GM12878 (cell line): ENCODE results near the gene MGP. TPM values are rescaled to one million over a fixed set of nuclear protein-coding genes. Genes with fewer than 3 reads are reported as not detected.

ENCODE experiments used
- ATAC-seq: fragments of 200-7000 bp; cut with Tn5 transposase; 3 replicates; pipeline ENCODE4 v1.9.1; 2020; ENCODE audit warnings: mild to moderate bottlenecking, moderate library complexity
- BruUV-seq: library from RNA; stranded (reverse); fragments of 400-500 nt; replicated peaks from 2 replicates; lab custom pipeline; 2021; lab: Mats Ljungman, UMichigan
- CTCF ChIA-PET: fragments of 300-600 bp; sonication (Branson Sonifier 250); formaldehyde crosslinking; extraction: SDS; loops from one replicate; lab custom pipeline; 2021; ENCODE audit warnings: inconsistent platforms; lab: Yijun Ruan, JAX
- POLR2A ChIA-PET: fragments of 350-600 bp; formaldehyde crosslinking; extraction: SDS; loops from one replicate; lab custom pipeline; 2021; ENCODE audit warnings: inconsistent platforms; lab: Charles Lee
- RAD21 ChIA-PET: fragments of 300-600 bp; sonication (Branson Sonifier 250); formaldehyde crosslinking; loops from one replicate; lab custom pipeline; 2023; ENCODE audit warnings: antibody characterized with exemption; ENCODE audit not compliant: unreplicated experiment; lab: Charles Lee
- SMC1A ChIA-PET: fragments of 300-600 bp; sonication (Branson Sonifier 250); formaldehyde crosslinking; loops from one replicate; lab custom pipeline; 2023; ENCODE audit not compliant: unreplicated experiment, uncharacterized antibody; lab: Charles Lee
- DNase-seq: peaks from one replicate; pipeline ENCODE4 v3.0.0-alpha.2; 2011; ENCODE audit warnings: low read depth, low spot score
- FAIRE-seq: peaks from 3 replicates; lab custom pipeline; 2011; peaks lifted over from hg19 to GRCh38; lab: Jason Lieb, UNC
- H2AFZ ChIP-seq: 2 replicates; pipeline ENCODE4 v1.6.0; 2011; ENCODE audit warnings: low read depth, low read length, control low read depth; ENCODE audit not compliant: control insufficient read depth
- H3K27ac ChIP-seq: 2 replicates; pipeline ENCODE4 v1.5.1; 2011; ENCODE audit warnings: control low read depth; ENCODE audit not compliant: control insufficient read depth, insufficient read depth
- H3K27me3 ChIP-seq, 2 experiments: replicated peaks in 1 of 2; 2 replicates each; pipeline versions ENCODE4 v1.6.0 to v1.6.1; 2011; ENCODE audit warnings: low read length in 1 of 2; ENCODE audit not compliant: control insufficient read depth in 2 of 2, insufficient read depth in 2 of 2
- H3K36me3 ChIP-seq, 2 experiments: 2 replicates each; pipeline ENCODE4 v1.5.1; 2011; ENCODE audit warnings: low read length in 1 of 2; ENCODE audit not compliant: control insufficient read depth in 2 of 2, insufficient read depth in 2 of 2
- H3K4me1 ChIP-seq: 2 replicates; pipeline ENCODE4 v1.6.1; 2011; ENCODE audit warnings: mild to moderate bottlenecking, low read length, moderate library complexity, mixed read lengths; ENCODE audit not compliant: control insufficient read depth, insufficient read depth
- H3K4me2 ChIP-seq: 2 replicates; pipeline ENCODE4 v1.6.0; 2011; ENCODE audit warnings: control low read depth; ENCODE audit not compliant: control insufficient read depth, insufficient read depth
- H3K4me3 ChIP-seq: fragments of 200-600 bp; sonication (generic); 2 replicates; pipeline ENCODE4 v1.5.1; 2016
- H3K79me2 ChIP-seq: 2 replicates; pipeline ENCODE4 v1.6.0; 2011; ENCODE audit warnings: low read length; ENCODE audit not compliant: control insufficient read depth, insufficient read depth
- H3K9ac ChIP-seq: 2 replicates; pipeline ENCODE4 v1.8.0; 2011; ENCODE audit warnings: low read length, control low read depth, mixed read lengths; ENCODE audit not compliant: control insufficient read depth, insufficient read depth
- H3K9me3 ChIP-seq: replicated peaks from 3 replicates; pipeline ENCODE4 v1.5.1; 2011; ENCODE audit warnings: mild to moderate bottlenecking, low read length; ENCODE audit not compliant: control insufficient read depth, insufficient read depth
- H4K20me1 ChIP-seq: 2 replicates; pipeline ENCODE4 v1.6.0; 2011; ENCODE audit not compliant: control insufficient read depth, insufficient read depth
- BACH1 ChIP-seq: fragments of 450-650 bp; IDR thresholded peaks from 2 replicates; pipeline ENCODE4 v1.6.1; 2017; ENCODE audit warnings: mild to moderate bottlenecking, borderline replicate concordance
- HDAC2 ChIP-seq: fragments of 200-600 bp; sonication (generic); IDR thresholded peaks from 2 replicates; pipeline ENCODE4 v1.6.1; 2017
- HSF1 ChIP-seq: fragments of 150-350 bp; IDR thresholded peaks from 2 replicates; pipeline ENCODE4 v1.6.1; 2014; ENCODE audit warnings: mild to moderate bottlenecking, low read depth, low read length
- MEF2B ChIP-seq: fragments of 450-650 bp; IDR thresholded peaks from 2 replicates; pipeline ENCODE4 v1.6.1; 2018; ENCODE audit warnings: mild to moderate bottlenecking, moderate library complexity; ENCODE audit not compliant: partially characterized antibody, poor library complexity, severe bottlenecking
- RELA ChIP-seq: fragments of 450-650 bp; IDR thresholded peaks from 2 replicates; pipeline ENCODE4 v1.8.0; 2014; ENCODE audit warnings: borderline replicate concordance; ENCODE audit not compliant: partially characterized antibody
- RFX5 ChIP-seq: IDR thresholded peaks from 2 replicates; pipeline ENCODE4 v1.6.1; 2011; ENCODE audit warnings: low read depth, low read length, improper control_type of control experiment
- WGBS: methylation state at CpG from one replicate; pipeline ENCODE4 v1.1.6; 2016; ENCODE audit warnings: low lambda C conversion rate; ENCODE audit not compliant: insufficient replicate concordance, insufficient coverage; ENCODE audit errors: missing lambda C conversion rate; 5-methylcytosine and 5-hydroxymethylcytosine counted together
- in situ Hi-C: fragments of 300-500 bp; cut with MboI; formaldehyde crosslinking; loops from 9 replicates; pipeline ENCODE4 v1.14.3; 2018; ENCODE audit warnings: mixed read lengths
- intact Hi-C: fragments of 100-400 bp; cut with micrococcal nuclease; formaldehyde crosslinking; loops from one replicate; pipeline ENCODE4 v1.14.2; 2022; ENCODE audit not compliant: unreplicated experiment
- polyA plus RNA-seq, 11 experiments: library from polyadenylated mRNA; depleted of rRNA in 4 of 11; unstranded in 6 of 11; stranded (reverse) in 5 of 11; fragments of >200 nt; fragmentation: Nextera tagmentation in 4 of 11; fragmentation: Illumina TruSeq in 1 of 11; extraction: Ambion mirVana in 4 of 11; extraction: Trizol in 1 of 11; gene quantifications; 1 replicate in 1 of 11; 2 replicates in 10 of 11; pipeline versions ENCODE4 v1.2.1 to v1.2.3, GENCODE V29; 2011 to 2016; ENCODE audit warnings: inconsistent platforms in 2 of 11, missing spikeins in 2 of 11, low read depth in 1 of 11
- total RNA-seq, 4 experiments: library from RNA; depleted of rRNA in 3 of 4; stranded (reverse); fragments of >200 nt in 3 of 4; fragmentation: Illumina TruSeq in 1 of 4; extraction: Trizol in 1 of 4; gene quantifications; 2 replicates each; pipeline versions ENCODE4 v1.2.1 to v1.2.3, GENCODE V29; 2013 to 2021
- TF ChIP-seq, protein P1 (sequence below): fragments of 450-650 bp; IDR thresholded peaks from 2 replicates; pipeline ENCODE4 v1.6.1; 2017; ENCODE audit warnings: low read depth, mild to moderate bottlenecking, moderate library complexity

Gene MGP
- total and polyA plus RNA-seq, 10 of the 15 experiments (the other 5 are each of a cell fraction or from before 2014, with no cell fraction given), result 0.21 to 1.2 TPM; not detected in 8

- H3K27me3 ChIP-seq, result no peaks in the 10 kb centered on the region
- no peak for TF ChIP-seq RFX5
- no peak for TF ChIP-seq HSF1
- TF ChIP-seq HDAC2, result no peak
- TF ChIP-seq BACH1, result no peak
- no peak for TF ChIP-seq RELA
- no peak for TF ChIP-seq MEF2B
- TF ChIP-seq, protein P1, sequence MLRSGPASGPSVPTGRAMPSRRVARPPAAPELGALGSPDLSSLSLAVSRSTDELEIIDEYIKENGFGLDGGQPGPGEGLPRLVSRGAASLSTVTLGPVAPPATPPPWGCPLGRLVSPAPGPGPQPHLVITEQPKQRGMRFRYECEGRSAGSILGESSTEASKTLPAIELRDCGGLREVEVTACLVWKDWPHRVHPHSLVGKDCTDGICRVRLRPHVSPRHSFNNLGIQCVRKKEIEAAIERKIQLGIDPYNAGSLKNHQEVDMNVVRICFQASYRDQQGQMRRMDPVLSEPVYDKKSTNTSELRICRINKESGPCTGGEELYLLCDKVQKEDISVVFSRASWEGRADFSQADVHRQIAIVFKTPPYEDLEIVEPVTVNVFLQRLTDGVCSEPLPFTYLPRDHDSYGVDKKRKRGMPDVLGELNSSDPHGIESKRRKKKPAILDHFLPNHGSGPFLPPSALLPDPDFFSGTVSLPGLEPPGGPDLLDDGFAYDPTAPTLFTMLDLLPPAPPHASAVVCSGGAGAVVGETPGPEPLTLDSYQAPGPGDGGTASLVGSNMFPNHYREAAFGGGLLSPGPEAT, result no peak
- TF ChIP-seq, all 136 proteins: peak for 0
- H3K79me2 ChIP-seq, result no peaks in the 10 kb centered on the region
- ATAC-seq, result no peak
- RAD21 ChIA-PET, result interaction anchor here (1.0 to 1.1 kb wide), 2 partner anchors 64 to 84 kb away, joined by 3 read pairs; no protein-coding TSS in a partner anchor
- POLR2A ChIA-PET, result no interaction called here
- no peak overlapping the region for H3K27ac ChIP-seq
- in situ Hi-C loops, result no loop called here
- SMC1A ChIA-PET, result interaction anchor here (0.8 to 1.2 kb wide), 3 partner anchors 12 to 17 kb away, joined by 3 to 6 read pairs (median 3); no protein-coding TSS in a partner anchor
- no peak for FAIRE-seq
- CTCF ChIA-PET, result interaction anchor here (0.6 to 1.1 kb wide), 2 partner anchors 26 to 53 kb away, joined by 3 to 6 read pairs; no protein-coding TSS in a partner anchor
- no peaks in the 10 kb centered on the region for H3K4me1 ChIP-seq
- 91% methylated on average over 7 of the region's 7 CpGs for WGBS
- no peak overlapping the region for H3K4me3 ChIP-seq
- peaks cover 0 to 4% of the 10 kb centered on the region in 2 experiments; a peak in 2 of 4 replicates for H3K36me3 ChIP-seq
- no peak overlapping the region for H3K9ac ChIP-seq
- H3K9me3 ChIP-seq, result no peaks in the 10 kb centered on the region
- intact Hi-C loops, result no loop called here
- BruUV-seq, result no TSS peak
- no peak overlapping the region for H2AFZ ChIP-seq
- H4K20me1 ChIP-seq, result no peaks in the 10 kb centered on the region
- H3K4me2 ChIP-seq, result no peak overlapping the region
- DNase-seq, result no peak
These were observed 46.3 kb upstream of the MGP start for GRCh38 chr12:14931791-14932560.
